HepG2 (cell line): ENCODE data around the gene TRPC1. TPM values are rescaled to one million over a fixed set of nuclear protein-coding genes. Genes with fewer than 3 reads are reported as not detected.

Experiments used
- AGO1 ChIP-seq: fragments of 200-400 bp; formaldehyde crosslinking; IDR thresholded peaks from 2 replicates; pipeline ENCODE4 v1.6.1; 2017; ENCODE audit warnings: mild to moderate bottlenecking, low read depth, low read length, moderate library complexity; ENCODE audit not compliant: poor library complexity, severe bottlenecking
- CREM ChIP-seq, 2 experiments: sonication (generic) in 1 of 2; formaldehyde crosslinking in 1 of 2; IDR thresholded peaks; 2 replicates each; pipeline versions ENCODE4 v1.4.0 to v1.6.1; 2016 to 2020; ENCODE audit warnings: antibody characterized with exemption in 1 of 2, mild to moderate bottlenecking in 1 of 2, missing genetic modification reagents in 1 of 2
- GATAD1 ChIP-seq: IDR thresholded peaks from 2 replicates; pipeline ENCODE4 v1.6.1; 2016; ENCODE audit warnings: missing genetic modification reagents, missing compliant biosample characterization
- HHEX ChIP-seq: IDR thresholded peaks from 2 replicates; pipeline ENCODE4 v1.6.1; 2016; ENCODE audit warnings: control low read depth
- KDM5B ChIP-seq: sonication (generic); formaldehyde crosslinking; IDR thresholded peaks from 2 replicates; pipeline ENCODE4 v1.4.0; 2020; ENCODE audit warnings: missing genetic modification reagents, mild to moderate bottlenecking, borderline replicate concordance
- NBN ChIP-seq: fragments of 450-650 bp; conservative IDR thresholded peaks from 2 replicates; pipeline ENCODE4 v1.6.1; 2017
- NCOA2 ChIP-seq: sonication (generic); formaldehyde crosslinking; IDR thresholded peaks from 2 replicates; pipeline ENCODE4 v1.8.0; 2022; ENCODE audit warnings: inconsistent platforms
- NFKBIZ ChIP-seq: IDR thresholded peaks from 2 replicates; pipeline ENCODE4 v1.6.1; 2018; ENCODE audit warnings: missing genetic modification reagents, missing compliant biosample characterization
- POGZ ChIP-seq: sonication (generic); formaldehyde crosslinking; IDR thresholded peaks from 2 replicates; pipeline ENCODE4 v1.4.0; 2020; ENCODE audit warnings: mild to moderate bottlenecking, missing genetic modification reagents
- SOX6 ChIP-seq, 2 experiments: fragments of 450-650 bp in 1 of 2; sonication (generic) in 1 of 2; formaldehyde crosslinking in 1 of 2; IDR thresholded peaks; 2 replicates each; pipeline versions ENCODE4 v1.4.0 to v1.6.1; 2017 to 2020; ENCODE audit warnings: antibody characterized with exemption in 1 of 2, mild to moderate bottlenecking in 1 of 2, missing genetic modification reagents in 1 of 2
- ZBTB7A ChIP-seq: sonication (generic); formaldehyde crosslinking; IDR thresholded peaks from 2 replicates; pipeline ENCODE4 v1.8.0; 2022; ENCODE audit warnings: mild to moderate bottlenecking, missing genetic modification reagents
- ZC3H13 ChIP-seq: sonication (generic); formaldehyde crosslinking; IDR thresholded peaks from 2 replicates; pipeline ENCODE4 v1.8.1; 2023; ENCODE audit warnings: mild to moderate bottlenecking, missing genetic modification reagents, moderate library complexity
- ZMYM4 ChIP-seq: sonication (generic); formaldehyde crosslinking; IDR thresholded peaks from 2 replicates; pipeline ENCODE4 v1.8.1; 2023; ENCODE audit warnings: mild to moderate bottlenecking, missing genetic modification reagents
- ZNF264 ChIP-seq: sonication (generic); formaldehyde crosslinking; IDR thresholded peaks from 2 replicates; pipeline ENCODE4 v1.4.0; 2020; ENCODE audit warnings: missing genetic modification reagents
- ZNF652 ChIP-seq: IDR thresholded peaks from 2 replicates; pipeline ENCODE4 v1.6.1; 2016; ENCODE audit warnings: low read depth, borderline replicate concordance
- ZNF792 ChIP-seq: IDR thresholded peaks from 2 replicates; pipeline ENCODE4 v1.6.1; 2016
- polyA plus RNA-seq, 8 experiments: library from polyadenylated mRNA; depleted of rRNA in 3 of 8; stranded (reverse) in 7 of 8; unstranded in 1 of 8; fragments of >200 nt; fragmentation: Illumina TruSeq in 4 of 8; extraction: Trizol in 4 of 8; gene quantifications; 2 replicates each; pipeline versions ENCODE4 v1.2.1 to v1.2.3, GENCODE V29; 2011 to 2016; ENCODE audit warnings: low read depth in 4 of 8, missing spikeins in 1 of 8, mixed read lengths in 1 of 8; ENCODE audit not compliant: insufficient read depth in 1 of 8
- total RNA-seq, 5 experiments: library from RNA; depleted of rRNA; stranded (reverse); fragments of >200 nt; fragmentation: Illumina TruSeq; extraction: Trizol; gene quantifications; 2 replicates each; pipeline ENCODE4 v1.2.3, GENCODE V29; 2016; ENCODE audit warnings: low read depth in 1 of 5
- TF ChIP-seq, protein P1 (sequence below): sonication (generic); formaldehyde crosslinking; IDR thresholded peaks from 2 replicates; pipeline ENCODE4 v1.4.0; 2020; ENCODE audit warnings: missing genetic modification reagents
- TF ChIP-seq, protein P2 (sequence below): sonication (generic); formaldehyde crosslinking; conservative IDR thresholded peaks from 2 replicates; pipeline ENCODE4 v1.8.0; 2022; ENCODE audit warnings: mild to moderate bottlenecking, moderate library complexity, missing genetic modification reagents
- TF ChIP-seq, protein P3 (sequence below): sonication (generic); formaldehyde crosslinking; IDR thresholded peaks from 2 replicates; pipeline ENCODE4 v1.8.1; 2022; ENCODE audit warnings: mild to moderate bottlenecking, missing genetic modification reagents
- TF ChIP-seq, protein P4 (sequence below), 2 experiments: fragments of 450-650 bp in 1 of 2; sonication (generic) in 1 of 2; formaldehyde crosslinking; IDR thresholded peaks; 2 replicates each; pipeline versions ENCODE4 v1.5.0 to v1.8.0; 2020 to 2022; ENCODE audit warnings: mild to moderate bottlenecking in 1 of 2, missing genetic modification reagents in 1 of 2

The TRPC1 gene
- total and polyA plus RNA-seq, 2 of the 13 experiments (the other 11 are each of a cell fraction or from before 2014, with no cell fraction given): 10.8 to 13.1 TPM

- TF ChIP-seq, protein P1, sequence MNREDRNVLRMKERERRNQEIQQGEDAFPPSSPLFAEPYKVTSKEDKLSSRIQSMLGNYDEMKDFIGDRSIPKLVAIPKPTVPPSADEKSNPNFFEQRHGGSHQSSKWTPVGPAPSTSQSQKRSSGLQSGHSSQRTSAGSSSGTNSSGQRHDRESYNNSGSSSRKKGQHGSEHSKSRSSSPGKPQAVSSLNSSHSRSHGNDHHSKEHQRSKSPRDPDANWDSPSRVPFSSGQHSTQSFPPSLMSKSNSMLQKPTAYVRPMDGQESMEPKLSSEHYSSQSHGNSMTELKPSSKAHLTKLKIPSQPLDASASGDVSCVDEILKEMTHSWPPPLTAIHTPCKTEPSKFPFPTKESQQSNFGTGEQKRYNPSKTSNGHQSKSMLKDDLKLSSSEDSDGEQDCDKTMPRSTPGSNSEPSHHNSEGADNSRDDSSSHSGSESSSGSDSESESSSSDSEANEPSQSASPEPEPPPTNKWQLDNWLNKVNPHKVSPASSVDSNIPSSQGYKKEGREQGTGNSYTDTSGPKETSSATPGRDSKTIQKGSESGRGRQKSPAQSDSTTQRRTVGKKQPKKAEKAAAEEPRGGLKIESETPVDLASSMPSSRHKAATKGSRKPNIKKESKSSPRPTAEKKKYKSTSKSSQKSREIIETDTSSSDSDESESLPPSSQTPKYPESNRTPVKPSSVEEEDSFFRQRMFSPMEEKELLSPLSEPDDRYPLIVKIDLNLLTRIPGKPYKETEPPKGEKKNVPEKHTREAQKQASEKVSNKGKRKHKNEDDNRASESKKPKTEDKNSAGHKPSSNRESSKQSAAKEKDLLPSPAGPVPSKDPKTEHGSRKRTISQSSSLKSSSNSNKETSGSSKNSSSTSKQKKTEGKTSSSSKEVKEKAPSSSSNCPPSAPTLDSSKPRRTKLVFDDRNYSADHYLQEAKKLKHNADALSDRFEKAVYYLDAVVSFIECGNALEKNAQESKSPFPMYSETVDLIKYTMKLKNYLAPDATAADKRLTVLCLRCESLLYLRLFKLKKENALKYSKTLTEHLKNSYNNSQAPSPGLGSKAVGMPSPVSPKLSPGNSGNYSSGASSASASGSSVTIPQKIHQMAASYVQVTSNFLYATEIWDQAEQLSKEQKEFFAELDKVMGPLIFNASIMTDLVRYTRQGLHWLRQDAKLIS: no peak
- TF ChIP-seq NFKBIZ (CRISPR knock-in tag) (peak; percentile 76; the same call in 1 of the 2 replicates), ZBTB7A (CRISPR knock-in tag) (no peak), GATAD1 (CRISPR knock-in tag) (peak; percentile 49; the same call in 1 of the 2 replicates), ZNF792 (CRISPR knock-in tag) (0 out of 2 replicates have a peak, but pooled peaks have one; percentile 38), AGO1 (no peak), ZC3H13 (CRISPR knock-in tag) (no peak), NBN (no peak), HHEX (CRISPR knock-in tag) (peak; percentile 41; the same call in 1 of the 2 replicates), ZNF652 (CRISPR knock-in tag) (peak; percentile 57; the same call in 1 of the 2 replicates), KDM5B (CRISPR knock-in tag) (no peak), CREM (IDR thresholded peaks at IDR 0.05) (peak; percentile 49; the same call in 1 of the 2 replicates), CREM (CRISPR knock-in tag; IDR thresholded peaks at IDR 0.05) (no peak), ZMYM4 (CRISPR knock-in tag) (peak; percentile 39; the same call in 1 of the 2 replicates), ZNF264 (CRISPR knock-in tag) (0 out of 2 replicates have a peak, but pooled peaks have one; percentile 12), POGZ (peak; percentile 64; the same call in 1 of the 2 replicates), NCOA2 (CRISPR knock-in tag) (peak; percentile 96), SOX6 (IDR thresholded peaks at IDR 0.05) (no peak), SOX6 (CRISPR knock-in tag; IDR thresholded peaks at IDR 0.05) (peak; percentile 72; the same call in 1 of the 2 replicates)
- TF ChIP-seq, protein P2, sequence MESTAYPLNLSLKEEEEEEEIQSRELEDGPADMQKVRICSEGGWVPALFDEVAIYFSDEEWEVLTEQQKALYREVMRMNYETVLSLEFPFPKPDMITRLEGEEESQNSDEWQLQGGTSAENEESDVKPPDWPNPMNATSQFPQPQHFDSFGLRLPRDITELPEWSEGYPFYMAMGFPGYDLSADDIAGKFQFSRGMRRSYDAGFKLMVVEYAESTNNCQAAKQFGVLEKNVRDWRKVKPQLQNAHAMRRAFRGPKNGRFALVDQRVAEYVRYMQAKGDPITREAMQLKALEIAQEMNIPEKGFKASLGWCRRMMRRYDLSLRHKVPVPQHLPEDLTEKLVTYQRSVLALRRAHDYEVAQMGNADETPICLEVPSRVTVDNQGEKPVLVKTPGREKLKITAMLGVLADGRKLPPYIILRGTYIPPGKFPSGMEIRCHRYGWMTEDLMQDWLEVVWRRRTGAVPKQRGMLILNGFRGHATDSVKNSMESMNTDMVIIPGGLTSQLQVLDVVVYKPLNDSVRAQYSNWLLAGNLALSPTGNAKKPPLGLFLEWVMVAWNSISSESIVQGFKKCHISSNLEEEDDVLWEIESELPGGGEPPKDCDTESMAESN (CRISPR knock-in tag): 0 out of 2 replicates have a peak, but pooled peaks have one; percentile 49
- TF ChIP-seq, protein P3, sequence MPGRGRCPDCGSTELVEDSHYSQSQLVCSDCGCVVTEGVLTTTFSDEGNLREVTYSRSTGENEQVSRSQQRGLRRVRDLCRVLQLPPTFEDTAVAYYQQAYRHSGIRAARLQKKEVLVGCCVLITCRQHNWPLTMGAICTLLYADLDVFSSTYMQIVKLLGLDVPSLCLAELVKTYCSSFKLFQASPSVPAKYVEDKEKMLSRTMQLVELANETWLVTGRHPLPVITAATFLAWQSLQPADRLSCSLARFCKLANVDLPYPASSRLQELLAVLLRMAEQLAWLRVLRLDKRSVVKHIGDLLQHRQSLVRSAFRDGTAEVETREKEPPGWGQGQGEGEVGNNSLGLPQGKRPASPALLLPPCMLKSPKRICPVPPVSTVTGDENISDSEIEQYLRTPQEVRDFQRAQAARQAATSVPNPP (CRISPR knock-in tag): no peak
- TF ChIP-seq, protein P4, sequence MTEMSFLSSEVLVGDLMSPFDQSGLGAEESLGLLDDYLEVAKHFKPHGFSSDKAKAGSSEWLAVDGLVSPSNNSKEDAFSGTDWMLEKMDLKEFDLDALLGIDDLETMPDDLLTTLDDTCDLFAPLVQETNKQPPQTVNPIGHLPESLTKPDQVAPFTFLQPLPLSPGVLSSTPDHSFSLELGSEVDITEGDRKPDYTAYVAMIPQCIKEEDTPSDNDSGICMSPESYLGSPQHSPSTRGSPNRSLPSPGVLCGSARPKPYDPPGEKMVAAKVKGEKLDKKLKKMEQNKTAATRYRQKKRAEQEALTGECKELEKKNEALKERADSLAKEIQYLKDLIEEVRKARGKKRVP (CRISPR knock-in tag; IDR thresholded peaks at IDR 0.05): peak in 1 of 2 experiments; percentile 80; a peak in 2 of 4 replicates
Observed at GRCh38 chr3:142846779-142847577, 123.1 kb downstream of the TRPC1 start (continued).
